IMR-90 (cell line): ENCODE results near the gene JMJD7. TPM values are rescaled to one million over a fixed set of nuclear protein-coding genes. Genes with fewer than 3 reads are reported as not detected.
A peak's percentile ranks its signal among the peaks of the same experiment; 100 is the strongest.

Experiments used
- ATAC-seq: fragments of 200-7000 bp; cut with Tn5 transposase; 2 replicates; pipeline ENCODE4 v1.9.1; 2020; ENCODE audit warnings: low read depth, mild to moderate bottlenecking, moderate library complexity
- BruUV-seq: library from RNA; stranded (reverse); fragments of 400-500 nt; replicated peaks from 2 replicates; lab custom pipeline; 2021; lab: Mats Ljungman, UMichigan
- CTCF ChIA-PET: fragments of 300-600 bp; formaldehyde crosslinking; extraction: SDS; loops from one replicate; lab custom pipeline; 2021; ENCODE audit warnings: antibody characterized with exemption; lab: Yijun Ruan, JAX
- POLR2A ChIA-PET: fragments of 300-600 bp; sonication (Branson Sonifier 250); formaldehyde crosslinking; loops from one replicate; lab custom pipeline; 2022; ENCODE audit warnings: antibody characterized with exemption; ENCODE audit not compliant: unreplicated experiment; lab: Charles Lee
- DNase-seq: peaks from one replicate; pipeline ENCODE4 v3.0.0; 2013
- H2AFZ ChIP-seq: replicated peaks from 2 replicates; pipeline ENCODE3; 2013; ENCODE audit warnings: low read length, mild to moderate bottlenecking; ENCODE audit not compliant: poor library complexity
- H2AK5ac ChIP-seq: 2 replicates; pipeline ENCODE4 v1.6.1; 2013; ENCODE audit warnings: low read depth, low read length, inconsistent platforms
- H2AK9ac ChIP-seq: replicated peaks from 2 replicates; pipeline ENCODE3; 2013; ENCODE audit warnings: mild to moderate bottlenecking, low read depth, low read length, moderate library complexity; ENCODE audit not compliant: poor library complexity
- H2BK120ac ChIP-seq: 2 replicates; pipeline ENCODE4 v1.6.1; 2013; ENCODE audit warnings: low read depth, low read length, inconsistent platforms
- H2BK15ac ChIP-seq: 3 replicates; pipeline ENCODE4 v1.6.1; 2013; ENCODE audit warnings: low read depth, low read length, inconsistent platforms
- H2BK20ac ChIP-seq: 2 replicates; pipeline ENCODE4 v1.6.1; 2013; ENCODE audit warnings: low read depth, mild to moderate bottlenecking, inconsistent platforms, low read length, moderate library complexity
- H2BK5ac ChIP-seq: 2 replicates; pipeline ENCODE4 v1.6.1; 2013; ENCODE audit warnings: mild to moderate bottlenecking, low read depth, low read length, inconsistent platforms; ENCODE audit not compliant: poor library complexity, severe bottlenecking
- H3K14ac ChIP-seq: replicated peaks from 2 replicates; pipeline ENCODE4 v1.6.1; 2013; ENCODE audit warnings: low read depth, low read length, inconsistent platforms
- H3K18ac ChIP-seq: 2 replicates; pipeline ENCODE4 v1.6.1; 2013; ENCODE audit warnings: low read depth, low read length, control low read depth
- H3K23ac ChIP-seq: 2 replicates; pipeline ENCODE4 v1.6.1; 2013; ENCODE audit warnings: low read depth, low read length, inconsistent platforms
- H3K27ac ChIP-seq: 2 replicates; pipeline ENCODE4 v1.5.1; 2013; ENCODE audit warnings: mild to moderate bottlenecking, control low read depth, low read length; ENCODE audit not compliant: insufficient read depth
- H3K27me3 ChIP-seq: 2 replicates; pipeline ENCODE4 v1.6.1; 2013; ENCODE audit warnings: low read length; ENCODE audit not compliant: control insufficient read depth, insufficient read depth
- H3K36me3 ChIP-seq: 2 replicates; pipeline ENCODE4 v1.6.1; 2013; ENCODE audit warnings: low read length, mixed read lengths; ENCODE audit not compliant: control insufficient read depth, insufficient read depth
- H3K4ac ChIP-seq: 2 replicates; pipeline ENCODE4 v1.6.1; 2013; ENCODE audit warnings: low read depth, low read length, inconsistent platforms
- H3K4me1 ChIP-seq: 2 replicates; pipeline ENCODE4 v1.6.1; 2013; ENCODE audit warnings: low read length, mixed read lengths; ENCODE audit not compliant: control insufficient read depth, insufficient read depth
- H3K4me2 ChIP-seq: 2 replicates; pipeline ENCODE4 v1.6.1; 2013; ENCODE audit warnings: low read depth, mild to moderate bottlenecking, control low read depth, low read length, moderate library complexity
- H3K4me3 ChIP-seq: 2 replicates; pipeline ENCODE4 v1.5.1; 2013; ENCODE audit warnings: low read depth, mild to moderate bottlenecking, control low read depth, low read length, moderate library complexity; ENCODE audit not compliant: insufficient read depth
- H3K56ac ChIP-seq: 2 replicates; pipeline ENCODE4 v1.6.1; 2013; ENCODE audit warnings: low read length, inconsistent platforms; ENCODE audit not compliant: insufficient read depth; ENCODE audit errors: extremely low read depth
- H3K79me1 ChIP-seq, 2 experiments: 2 replicates each; pipeline ENCODE4 v1.6.1; 2013; ENCODE audit warnings: low read length in 2 of 2, inconsistent platforms in 1 of 2, low read depth in 1 of 2
- H3K9ac ChIP-seq: 2 replicates; pipeline ENCODE4 v1.6.1; 2013; ENCODE audit warnings: low read depth, low read length, control low read depth
- H3K9me1 ChIP-seq: 2 replicates; pipeline ENCODE4 v1.6.1; 2013; ENCODE audit warnings: low read length, inconsistent platforms; ENCODE audit not compliant: insufficient read depth
- H3K9me3 ChIP-seq: 2 replicates; pipeline ENCODE4 v1.6.1; 2013; ENCODE audit warnings: low read length; ENCODE audit not compliant: control insufficient read depth, insufficient read depth
- H4K20me1 ChIP-seq: 2 replicates; pipeline ENCODE4 v1.6.1; 2013; ENCODE audit warnings: low read length, inconsistent platforms; ENCODE audit not compliant: insufficient read depth
- H4K5ac ChIP-seq: 2 replicates; pipeline ENCODE4 v1.6.1; 2013; ENCODE audit warnings: mild to moderate bottlenecking, low read depth, low read length, control low read depth
- H4K8ac ChIP-seq, 2 experiments: 2 replicates each; pipeline ENCODE4 v1.6.1; 2013; ENCODE audit warnings: low read depth in 2 of 2, low read length in 2 of 2, control low read depth in 1 of 2, inconsistent platforms in 1 of 2
- H4K91ac ChIP-seq: 2 replicates; pipeline ENCODE4 v1.6.1; 2013; ENCODE audit warnings: low read depth, low read length, inconsistent platforms; ENCODE audit not compliant: insufficient read depth
- BHLHE40 ChIP-seq: fragments of 150-350 bp; IDR thresholded peaks from 2 replicates; pipeline ENCODE4 v1.6.1; 2016; ENCODE audit warnings: mild to moderate bottlenecking, low read depth, low read length
- NFE2L2 ChIP-seq: fragments of 150-350 bp; IDR thresholded peaks from 2 replicates; pipeline ENCODE4 v1.6.1; 2016; ENCODE audit warnings: low read depth, mild to moderate bottlenecking, low read length
- WGBS, 2 experiments: methylation state at CpG; one replicate each; pipeline versions ENCODE4 v1.1.5 to v1.1.7; 2013; ENCODE audit warnings: missing lambda C conversion rate in 2 of 2; ENCODE audit not compliant: insufficient read length in 1 of 2; ENCODE audit errors: extremely low coverage in 2 of 2; 5-methylcytosine and 5-hydroxymethylcytosine counted together
- dilution Hi-C: fragments of 300-500 bp; cut with HindIII; formaldehyde crosslinking; loops from one replicate; pipeline ENCODE4 v1.14.3; 2018; ENCODE audit warnings: low sequenced_read_pairs; ENCODE audit not compliant: unreplicated experiment
- in situ Hi-C: fragments of 300-500 bp; cut with MboI; formaldehyde crosslinking; loops from 3 replicates; pipeline ENCODE4 v1.14.3; 2019; ENCODE audit warnings: low sequenced_read_pairs, inconsistent platforms, mixed read lengths
- intact Hi-C: fragments of 100-400 bp; cut with micrococcal nuclease; formaldehyde crosslinking; loops from 2 replicates; pipeline ENCODE4 v1.10.0; 2022
- polyA plus RNA-seq, 3 experiments: library from polyadenylated mRNA; depleted of rRNA; stranded (reverse); fragments of >200 nt; gene quantifications; 2 replicates each; pipeline ENCODE4 v1.2.3, GENCODE V29; 2012; ENCODE audit warnings: low replicate concordance in 1 of 3
- total RNA-seq: library from RNA; depleted of rRNA; stranded (reverse); fragments of >200 nt; gene quantifications from 2 replicates; pipeline ENCODE4 v1.2.3, GENCODE V29; 2012

Gene JMJD7
- total and polyA plus RNA-seq, 2 of the 4 experiments (the other 2 are of a cell fraction), result 5.0 to 6.3 TPM

- no peak overlapping the region for H3K56ac ChIP-seq
- DNase-seq (peak; percentile 43), ATAC-seq (no peak)
- TF ChIP-seq BHLHE40 (no peak), NFE2L2 (no peak)
- H3K14ac ChIP-seq, result no peak overlapping the region; the same call in 1 of the 2 replicates
- H3K36me3 ChIP-seq, result no peaks in the 10 kb centered on the region
- peak overlapping the region; percentile 12; the same call in 1 of the 2 replicates for H3K4ac ChIP-seq
- no peak overlapping the region for H2AK9ac ChIP-seq
- no peak overlapping the region for H2AFZ ChIP-seq
- H2AK5ac ChIP-seq, result no peak overlapping the region
- POLR2A ChIA-PET, result no interaction called here
- H3K9me3 ChIP-seq, result no peaks in the 10 kb centered on the region
- H4K20me1 ChIP-seq, result peaks cover 37% of the 10 kb centered on the region
- no peak overlapping the region for H2BK20ac ChIP-seq
- no peak overlapping the region for H3K4me3 ChIP-seq
- in situ Hi-C loops, result no loop called here
- peak overlapping the region in 1 of 2 experiments; percentile 33; a peak in 1 of 4 replicates for H4K8ac ChIP-seq
- H3K27ac ChIP-seq, result no peak overlapping the region
- no peak overlapping the region; the same call in 1 of the 2 replicates for H3K18ac ChIP-seq
- CTCF ChIA-PET, result interaction anchor here (0.9 kb wide), 1 partner anchor 32 kb away, joined by 3 read pairs; no protein-coding TSS in a partner anchor
- H3K9me1 ChIP-seq, result peaks cover 16% of the 10 kb centered on the region
- H3K27me3 ChIP-seq, result no peaks in the 10 kb centered on the region
- intact Hi-C loops, result loop anchor here (10.0 kb wide), 1 partner anchor 174 kb away; no protein-coding TSS in a partner anchor
- peaks cover 16% of the 10 kb centered on the region for H3K4me1 ChIP-seq
- no peak overlapping the region for H4K5ac ChIP-seq
- BruUV-seq, result no TSS peak
- H3K9ac ChIP-seq, result no peak overlapping the region
- H4K91ac ChIP-seq, result no peak overlapping the region
- peak overlapping the region; percentile 62; the same call in 1 of the 3 replicates for H2BK15ac ChIP-seq
- H3K23ac ChIP-seq, result peak overlapping the region; percentile 46; the same call in 1 of the 2 replicates
- H3K79me1 ChIP-seq, result peaks cover 36 to 81% of the 10 kb centered on the region in 2 experiments
- H2BK5ac ChIP-seq, result no peak overlapping the region
- peak overlapping the region; percentile 40; the same call in 1 of the 2 replicates for H2BK120ac ChIP-seq
- no CpG with 5 or more reads among the region's 1 CpG for WGBS, 2 experiments
- dilution Hi-C loops, result no loop called here
- H3K4me2 ChIP-seq, result no peak overlapping the region
These were observed 49.4 kb upstream of the JMJD7 start for GRCh38 chr15:41778521-41778920.
